NCI-H1417 treated with DMSO at 0.1 percent for 48 hours (cell line): ENCODE results near the gene ALDH1A3.

Source experiments
- DNase-seq: peaks from one replicate; lab custom pipeline; 2025; lab: John Stamatoyannopoulos, UW

Gene ALDH1A3

GRCh38 chr15:100926258-100926657, 46.6 kb downstream of the ALDH1A3 start:
- DNase-seq, result no peak

DNA sequence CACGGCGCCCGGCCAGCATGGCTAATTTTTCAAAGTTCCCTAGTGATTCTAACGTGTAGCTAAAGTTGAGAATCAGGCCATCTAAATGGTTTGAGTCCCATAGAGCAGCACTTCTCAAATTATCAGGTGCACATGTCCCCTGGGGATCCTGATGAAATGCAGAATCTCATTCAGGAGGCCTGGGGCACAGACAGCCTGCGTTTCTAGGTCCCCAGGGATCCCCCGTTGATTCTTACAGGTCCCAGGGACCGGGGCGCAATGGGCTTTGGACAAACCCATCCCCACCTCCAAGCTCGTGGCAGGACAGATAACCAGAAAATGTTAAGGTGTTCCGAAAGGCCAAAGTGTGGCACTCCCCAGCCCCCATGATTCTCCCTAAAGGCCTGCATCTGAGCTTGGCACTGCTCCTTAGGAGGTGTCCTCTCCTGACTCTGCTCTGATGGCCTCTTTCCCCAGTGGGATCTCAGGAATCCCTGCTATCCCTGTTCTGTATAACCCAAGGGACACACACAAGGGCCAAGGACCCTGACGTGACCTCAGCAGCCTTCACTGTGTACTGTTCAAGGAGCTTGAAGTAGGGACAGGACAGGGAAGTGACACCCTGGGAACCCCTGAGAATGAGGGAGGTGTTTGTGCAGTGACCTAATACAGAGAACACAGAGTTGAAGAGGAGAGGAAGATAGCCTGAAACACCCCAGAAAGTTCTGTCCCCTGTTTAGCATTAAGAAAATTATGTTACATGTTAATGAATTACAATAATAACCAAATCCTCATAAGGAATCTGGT, 47.5 kb downstream of the ALDH1A3 start:
- DNase-seq, result no peak

GRCh38 chr15:100928632-100929280, 49.1 kb downstream of the ALDH1A3 start:
- peak; percentile 28 for DNase-seq

DNA sequence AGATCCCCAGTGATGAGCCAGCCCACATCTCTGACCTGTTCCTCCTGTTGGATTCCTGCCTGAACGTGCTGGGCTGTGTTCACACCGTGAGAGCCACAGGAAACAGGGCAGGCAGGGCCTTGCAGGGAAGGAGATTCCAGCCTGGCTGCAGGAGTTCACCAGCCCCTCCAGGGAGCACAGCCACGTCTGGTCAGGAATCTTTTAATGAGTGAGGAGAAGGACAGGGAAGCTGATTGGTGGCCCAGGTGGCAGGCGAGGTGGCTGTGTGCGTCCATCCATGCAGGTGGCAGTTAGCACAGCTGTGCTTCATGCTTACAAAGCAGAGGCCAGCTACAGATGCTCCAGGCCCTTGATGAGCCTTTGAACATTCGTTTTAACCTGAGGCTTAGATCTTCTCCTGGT, 50.0 kb downstream of the ALDH1A3 start:
- no peak for DNase-seq

- DNase-seq, result no peak
Observed at GRCh38 chr15:100930306-100930848, 50.7 kb downstream of the ALDH1A3 start.

DNA sequence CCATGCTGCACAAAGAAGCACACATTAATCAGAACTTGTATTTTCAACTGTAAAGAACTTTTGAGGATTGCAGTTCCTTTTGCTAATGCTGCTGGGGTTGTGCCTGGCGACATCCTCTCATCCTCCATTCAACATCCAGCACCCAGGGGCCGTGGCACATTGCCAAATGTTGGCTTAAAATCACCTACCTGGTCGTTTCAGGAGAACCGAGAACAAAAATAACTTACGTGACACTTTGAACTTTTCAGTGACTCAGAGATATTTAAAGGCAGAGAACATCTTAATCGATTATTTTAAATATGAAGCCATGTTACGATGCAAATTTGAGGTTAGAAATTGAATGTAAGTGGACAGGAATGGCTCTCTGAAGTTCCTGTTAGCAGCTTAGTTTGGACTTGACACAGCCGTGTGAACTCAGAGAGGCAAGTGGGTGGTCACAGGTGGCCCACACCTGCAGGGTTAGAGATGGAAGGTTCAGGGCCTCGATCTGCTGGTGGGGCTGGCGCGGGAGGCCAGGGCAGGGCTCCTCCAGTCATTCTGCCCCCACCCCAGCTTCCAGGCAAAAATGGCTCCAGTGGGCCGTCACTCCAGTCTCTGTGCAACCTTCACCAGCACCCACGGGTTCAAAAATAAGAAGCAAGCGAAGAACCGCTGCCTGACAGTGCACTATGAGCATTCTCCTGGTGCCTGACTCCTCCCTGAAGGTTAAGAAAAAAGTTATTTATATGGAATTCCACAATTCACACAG, 51.7 kb downstream of the ALDH1A3 start:
- DNase-seq, result no peak

- no peak for DNase-seq
Observed at GRCh38 chr15:100932676-100933348, 53.2 kb downstream of the ALDH1A3 start.

DNA sequence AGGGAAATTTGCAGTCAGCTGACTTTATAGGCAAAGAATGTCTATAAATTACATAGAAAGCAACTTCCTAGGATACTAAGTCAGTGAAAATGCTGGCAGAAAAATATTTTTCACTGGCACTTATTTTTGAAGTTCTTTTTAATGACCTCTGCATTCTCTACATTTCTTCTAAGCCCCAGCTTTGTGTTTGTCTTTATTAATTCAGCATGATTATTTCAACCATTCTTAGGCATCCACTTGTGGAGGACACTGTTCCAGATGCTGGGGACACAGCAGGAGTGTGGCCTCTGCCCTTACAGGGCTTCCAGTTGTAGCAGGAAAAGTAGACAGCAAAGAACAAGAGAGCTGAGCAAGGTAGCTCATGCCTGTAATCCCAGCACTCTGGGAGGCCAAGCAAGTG, 54.5 kb downstream of the ALDH1A3 start:
- no peak for DNase-seq

- no peak for DNase-seq
Observed at GRCh38 chr15:100934726-100935125, 55.1 kb downstream of the ALDH1A3 start.

GRCh38 chr15:100937171-100937570, 57.5 kb downstream of the ALDH1A3 start:
- DNase-seq, result no peak

DNA sequence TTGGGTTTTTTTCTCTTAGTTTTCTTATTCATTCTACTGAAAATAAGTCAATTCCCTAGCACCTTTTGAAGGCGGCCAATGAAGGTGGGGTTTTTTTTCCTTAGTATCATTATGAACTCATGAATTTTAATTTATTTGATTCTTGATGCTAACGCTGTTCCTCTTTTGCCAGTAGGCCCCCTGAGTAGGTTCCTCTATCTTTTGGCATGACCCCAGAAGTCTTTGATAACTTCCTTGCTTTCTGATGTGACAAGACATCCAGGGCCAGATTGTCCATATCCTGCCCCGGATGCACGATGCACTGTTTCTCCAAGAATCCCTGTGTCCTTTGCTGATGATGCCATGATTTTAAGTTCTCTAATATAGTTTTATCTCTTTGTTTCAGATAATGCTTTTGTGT, 60.2 kb downstream of the ALDH1A3 start:
- no peak for DNase-seq

DNA sequence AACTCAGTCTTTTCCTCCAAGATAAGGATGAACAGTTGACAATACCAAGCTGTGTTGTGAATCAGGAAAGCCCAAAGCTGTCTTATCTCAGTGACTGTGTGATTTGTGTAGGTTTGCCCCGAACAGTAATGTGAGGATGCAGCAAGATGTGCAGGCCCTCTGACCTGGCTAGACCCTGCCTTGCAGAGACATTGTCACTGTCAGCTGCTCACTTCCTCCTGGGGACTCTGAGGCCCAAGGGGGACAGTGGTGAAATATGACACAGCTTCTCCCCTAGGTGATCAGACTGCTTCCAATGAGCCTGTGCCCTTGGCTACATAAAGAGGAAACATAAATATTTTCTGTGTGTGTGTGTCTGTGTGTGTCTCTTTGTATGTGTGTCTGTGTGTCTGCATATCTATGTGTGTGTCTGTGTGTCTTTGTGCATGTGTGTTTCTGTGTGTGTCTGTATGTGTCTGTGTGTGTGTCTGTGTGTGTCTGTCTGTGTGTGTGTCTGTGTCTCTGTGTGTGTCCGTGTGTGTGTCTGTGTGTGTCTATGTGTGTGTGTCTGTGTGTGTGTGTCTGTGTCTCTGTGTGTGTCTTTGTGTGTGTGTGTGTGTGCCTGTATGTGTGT, 61.2 kb downstream of the ALDH1A3 start:
- no peak for DNase-seq

- no peak for DNase-seq
Observed at GRCh38 chr15:100941536-100941935, 61.9 kb downstream of the ALDH1A3 start.

DNA sequence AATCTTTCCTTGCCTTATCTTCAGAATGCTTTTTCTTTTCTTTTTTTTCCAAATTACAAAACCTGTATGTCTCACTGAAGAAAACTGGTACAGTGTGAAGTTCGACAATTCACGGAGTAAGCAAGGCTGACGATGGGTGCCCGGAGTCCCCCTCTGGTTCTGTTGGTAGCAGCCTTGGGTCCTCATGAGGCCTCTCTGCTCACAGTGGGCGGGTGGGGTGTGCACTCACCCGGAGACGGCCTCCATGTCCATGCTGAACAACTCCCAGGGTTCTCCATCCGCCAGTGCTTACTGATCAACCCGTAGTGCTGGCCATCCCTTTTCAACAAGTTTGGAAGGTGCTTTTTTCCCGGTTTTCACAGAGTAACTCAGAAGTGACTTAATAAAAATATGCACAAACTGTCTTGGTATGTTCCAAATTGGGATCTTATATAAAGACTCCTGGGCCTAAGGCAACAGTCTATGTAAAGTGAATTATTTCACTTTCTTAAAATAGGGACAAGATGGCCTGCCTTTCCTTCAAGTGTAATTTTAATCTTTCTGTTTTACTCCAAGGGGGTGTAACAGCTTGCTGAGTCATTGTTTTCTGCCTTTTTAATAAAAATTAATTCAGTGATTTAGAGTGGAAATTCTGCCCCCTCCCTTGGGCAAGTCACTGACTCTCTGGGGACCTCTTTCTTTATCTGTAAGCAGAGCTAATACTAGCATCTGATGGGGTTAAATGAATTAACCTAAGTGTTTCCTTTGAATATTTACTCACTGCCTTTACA, 63.2 kb downstream of the ALDH1A3 start:
- DNase-seq, result no peak

DNA sequence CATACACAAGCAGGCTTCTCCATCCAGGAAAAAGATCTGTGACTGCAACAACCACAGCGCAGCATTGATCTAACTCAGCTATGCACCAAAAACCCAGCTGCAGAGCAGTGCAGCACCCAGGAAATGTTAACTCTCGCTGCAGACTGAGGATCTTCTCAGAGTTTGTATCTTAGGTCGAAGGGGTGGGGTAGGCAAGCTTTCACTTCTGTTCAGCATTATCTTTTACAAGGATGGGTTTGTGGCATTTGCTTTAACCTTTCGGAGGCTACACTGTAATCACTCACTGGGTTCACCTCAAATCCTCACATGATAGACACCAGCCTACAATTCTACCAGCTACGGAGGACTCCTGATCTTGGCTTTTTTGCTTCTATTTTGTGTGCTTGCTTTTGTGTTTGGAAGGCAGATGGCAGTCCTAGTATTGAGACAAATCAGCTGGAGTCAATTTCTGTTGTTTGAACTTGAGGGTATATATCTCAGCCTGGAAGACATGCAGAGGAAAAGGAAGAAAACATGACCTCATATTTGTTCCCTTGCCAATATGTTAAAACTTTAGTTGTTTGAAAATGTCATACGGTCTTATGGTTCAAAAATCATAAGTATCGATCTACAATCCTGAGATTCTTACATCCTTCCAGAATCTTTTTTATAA, 64.7 kb downstream of the ALDH1A3 start:
- no peak for DNase-seq

GRCh38 chr15:100944986-100945385, 65.4 kb downstream of the ALDH1A3 start:
- no peak for DNase-seq

GRCh38 chr15:100947760-100948429, 68.3 kb downstream of the ALDH1A3 start:
- no peak for DNase-seq

DNA sequence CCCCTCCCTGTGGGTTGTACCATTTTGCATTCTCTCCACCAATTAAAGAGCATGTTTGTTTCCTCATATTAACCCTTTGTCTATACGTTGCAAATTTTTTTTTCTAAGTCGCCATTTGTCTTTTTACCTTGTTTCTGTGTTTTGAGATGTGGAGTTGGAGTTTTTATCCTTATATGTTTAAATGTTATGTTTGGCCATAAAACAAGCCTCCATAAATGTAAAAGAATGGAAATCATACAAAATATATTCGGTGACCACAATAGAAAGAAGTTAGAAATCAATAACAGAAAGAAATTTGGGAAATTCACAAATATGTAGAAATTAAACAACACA, 68.8 kb downstream of the ALDH1A3 start:
- DNase-seq, result no peak

GRCh38 chr15:100949691-100950090, 70.1 kb downstream of the ALDH1A3 start:
- DNase-seq, result no peak

DNA sequence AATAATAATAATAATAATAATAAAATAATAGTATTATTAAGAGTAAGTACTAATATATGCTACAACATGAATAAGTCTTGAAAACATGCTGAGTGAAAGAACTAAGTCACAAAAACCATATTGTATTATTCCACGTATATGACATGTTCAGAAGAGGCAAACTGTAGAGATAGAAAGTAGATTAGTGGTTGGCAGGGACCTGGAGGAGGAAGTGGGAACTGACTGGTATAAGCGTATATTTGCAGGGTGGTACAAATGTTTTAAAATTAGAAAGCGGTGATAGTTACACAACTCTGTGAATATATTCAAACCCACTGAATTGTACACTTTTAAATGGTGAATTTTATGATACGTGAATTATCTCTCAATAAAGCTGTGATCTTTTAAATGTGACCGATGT, 72.3 kb downstream of the ALDH1A3 start:
- no peak for DNase-seq
